GM12872 (cell line): Measurements from ENCODE around the gene LAMA5.

Experiments
- CTCF ChIP-seq: IDR thresholded peaks from 3 replicates; pipeline ENCODE4 v1.5.1; 2011; ENCODE audit warnings: low read depth, mild to moderate bottlenecking, low read length, moderate library complexity; ENCODE audit not compliant: insufficient read depth

Gene LAMA5

GRCh38 chr20:62297449-62298227 lies 69.5 kb downstream of the LAMA5 start:
- no peak for TF ChIP-seq CTCF

GRCh38 chr20:62296724-62297448 lies 70.2 kb downstream of the LAMA5 start:
- TF ChIP-seq CTCF, result no peak

- TF ChIP-seq CTCF, result no peak
Measured at GRCh38 chr20:62294516-62294915, 72.6 kb downstream of the LAMA5 start.

GRCh38 chr20:62293946-62294345 lies 73.2 kb downstream of the LAMA5 start:
- no peak for TF ChIP-seq CTCF

- TF ChIP-seq CTCF, result no peak
Measured at GRCh38 chr20:62293111-62293784, 73.9 kb downstream of the LAMA5 start.

- TF ChIP-seq CTCF, result no peak
Measured at GRCh38 chr20:62292108-62292507, 75.0 kb downstream of the LAMA5 start.
